ENCODE data around the gene PLEKHN1. TPM values are rescaled to one million over a fixed set of nuclear protein-coding genes. Genes with fewer than 3 reads are reported as not detected.

The PLEKHN1 gene
- total RNA-seq, 1 experiment from 2014 or later: 9.1 TPM

- no peaks in the 10 kb centered on the region for H3K9me2 ChIP-seq (ENCODE audit: insufficient read depth)
- H3K4me3 ChIP-seq: peak overlapping the region; percentile 83
- H3K79me2 ChIP-seq (ENCODE audit: low read depth): peaks cover 4% of the 10 kb centered on the region; the same call in 1 of the 2 replicates
- no peaks in the 10 kb centered on the region for H3K9me3 ChIP-seq (ENCODE audit: insufficient read depth, low read depth)
- peaks cover 37% of the 10 kb centered on the region; the same call in 1 of the 2 replicates for H3F3A ChIP-seq (ENCODE audit: insufficient read depth, low read depth)
- ChIA-PET CTCF (no interaction called here), POLR2A (ENCODE audit: unreplicated experiment) (no interaction called here)
- H4K20me1 ChIP-seq (ENCODE audit: insufficient read depth): no peaks in the 10 kb centered on the region
- peak overlapping the region; percentile 81 for H3K4me2 ChIP-seq
- no peaks in the 10 kb centered on the region for H3K27me3 ChIP-seq (ENCODE audit: insufficient read depth, low read depth)
- H3K27ac ChIP-seq: peak overlapping the region; percentile 99
- peak overlapping the region; percentile 77; the same call in 1 of the 2 replicates for H2AFZ ChIP-seq
- H3K36me3 ChIP-seq (ENCODE audit: low read depth): no peaks in the 10 kb centered on the region
- no peak for DNase-seq
- peaks cover 14% of the 10 kb centered on the region for H3K4me1 ChIP-seq (replicated peaks; ENCODE audit: insufficient read depth)
- TF ChIP-seq CTCF (conservative IDR thresholded peaks at IDR 0.05) (no peak), EZH2 (IDR thresholded peaks at IDR 0.05; ENCODE audit: low read depth) (no peak)
- intact Hi-C loops (cut with micrococcal nuclease; ENCODE audit: unreplicated experiment): no loop called here
- BruUV-seq (replicated peaks): no TSS peak
Measured at GRCh38 chr1:965526-966134, 652 bp upstream of the PLEKHN1 start.

- BruUV-seq (replicated peaks): TSS peak; percentile 34
- H3K4me2 ChIP-seq: peak overlapping the region; percentile 81
- peak overlapping the region; percentile 83 for H3K4me3 ChIP-seq
- ChIA-PET CTCF (interaction anchor here (0.6 to 1.0 kb wide), 3 partner anchors 10 to 953 kb away, joined by 3 read pairs; no protein-coding TSS in a partner anchor), POLR2A (ENCODE audit: unreplicated experiment) (interaction anchor here (0.6 to 0.7 kb wide), 3 partner anchors 18 to 107 kb away, joined by 3 to 4 read pairs (median 3); partner anchors contain the start of gene RNF223)
- H3K4me1 ChIP-seq (replicated peaks; ENCODE audit: insufficient read depth): peaks cover 14% of the 10 kb centered on the region
- intact Hi-C loops (cut with micrococcal nuclease; ENCODE audit: unreplicated experiment): no loop called here
- no peaks in the 10 kb centered on the region for H3K9me3 ChIP-seq (ENCODE audit: insufficient read depth, low read depth)
- H3K27me3 ChIP-seq (ENCODE audit: insufficient read depth, low read depth): no peaks in the 10 kb centered on the region
- H3K36me3 ChIP-seq (ENCODE audit: low read depth): no peaks in the 10 kb centered on the region
- H2AFZ ChIP-seq: peak overlapping the region; percentile 66
- H3K27ac ChIP-seq: peak overlapping the region; percentile 99
- H4K20me1 ChIP-seq (ENCODE audit: insufficient read depth): no peaks in the 10 kb centered on the region
- DNase-seq: peak; percentile 70 to 74
- H3K9me2 ChIP-seq (ENCODE audit: insufficient read depth): no peaks in the 10 kb centered on the region
- TF ChIP-seq CTCF (conservative IDR thresholded peaks at IDR 0.05): 0 out of 2 replicates have a peak, but pooled peaks have one; percentile 21
- TF ChIP-seq EZH2 (IDR thresholded peaks at IDR 0.05; ENCODE audit: low read depth): no peak
- H3K79me2 ChIP-seq (ENCODE audit: low read depth): peaks cover 4% of the 10 kb centered on the region; the same call in 1 of the 2 replicates
- H3F3A ChIP-seq (ENCODE audit: insufficient read depth, low read depth): peaks cover 37% of the 10 kb centered on the region; the same call in 1 of the 2 replicates
Measured at GRCh38 chr1:966704-967300, 520 bp downstream of the PLEKHN1 start.

- Histone ChIP-seq H3K27me3 (ENCODE audit: insufficient read depth, low read depth) (no peaks in the 10 kb centered on the region), H3F3A (ENCODE audit: insufficient read depth, low read depth) (peaks cover 37% of the 10 kb centered on the region; the same call in 1 of the 2 replicates), H3K4me3 (peak overlapping the region; percentile 83; the same call in 1 of the 2 replicates), H3K79me2 (ENCODE audit: low read depth) (peaks cover 4% of the 10 kb centered on the region; the same call in 1 of the 2 replicates), H3K9me3 (ENCODE audit: insufficient read depth, low read depth) (no peaks in the 10 kb centered on the region), H2AFZ (no peak overlapping the region), H3K9me2 (ENCODE audit: insufficient read depth) (no peaks in the 10 kb centered on the region), H3K27ac (peak overlapping the region; percentile 99), H3K36me3 (ENCODE audit: low read depth) (no peaks in the 10 kb centered on the region), H3K4me1 (replicated peaks; ENCODE audit: insufficient read depth) (peaks cover 14% of the 10 kb centered on the region), H3K4me2 (peak overlapping the region; percentile 81), H4K20me1 (ENCODE audit: insufficient read depth) (no peaks in the 10 kb centered on the region)
- TF ChIP-seq CTCF (conservative IDR thresholded peaks at IDR 0.05): no peak
- no peak for TF ChIP-seq EZH2 (IDR thresholded peaks at IDR 0.05; ENCODE audit: low read depth)
- peak; percentile 54 to 67 for DNase-seq
- no TSS peak for BruUV-seq (replicated peaks)
- POLR2A ChIA-PET (ENCODE audit: unreplicated experiment): interaction anchor here (0.6 kb wide), 1 partner anchor 17 kb away, joined by 3 read pairs; no protein-coding TSS in a partner anchor
- CTCF ChIA-PET: interaction anchor here (0.6 to 1.0 kb wide), 2 partner anchors 63 to 380 kb away, joined by 3 read pairs; no protein-coding TSS in a partner anchor
- intact Hi-C loops (cut with micrococcal nuclease; ENCODE audit: unreplicated experiment): no loop called here
Measured at GRCh38 chr1:967466-968343, 1.4 kb downstream of the PLEKHN1 start.
